ENCODE results near the gene ZNRF1. TPM values are rescaled to one million over a fixed set of nuclear protein-coding genes. Genes with fewer than 3 reads are reported as not detected.
"Not testable (repeated sequence)": the region's sequence is repeated elsewhere in the genome, so short reads cannot be mapped to it uniquely, and the experiment has no call there.

The ZNRF1 gene
- total RNA-seq, 1 donor from 2014 or later = 10.8 TPM

- TF ChIP-seq CTCF (IDR thresholded peaks at IDR 0.05; ENCODE audit: insufficient read depth, low read length, severe bottlenecking) = no peak
- Histone ChIP-seq H3K36me3 (ENCODE audit: control insufficient read depth, insufficient read depth, low read length) (no peaks in the 10 kb centered on the region), H3K4me3 (ENCODE audit: low read depth, low read length) (no peak overlapping the region), H3K27me3 (ENCODE audit: control insufficient read depth, insufficient read depth, low read length) (no peaks in the 10 kb centered on the region)
- FAIRE-seq (no peak), DNase-seq (ENCODE audit: low read depth) (no peak)
Measured at GRCh38 chr16:75024594-75024993, 25.8 kb downstream of the ZNRF1 start.

DNA sequence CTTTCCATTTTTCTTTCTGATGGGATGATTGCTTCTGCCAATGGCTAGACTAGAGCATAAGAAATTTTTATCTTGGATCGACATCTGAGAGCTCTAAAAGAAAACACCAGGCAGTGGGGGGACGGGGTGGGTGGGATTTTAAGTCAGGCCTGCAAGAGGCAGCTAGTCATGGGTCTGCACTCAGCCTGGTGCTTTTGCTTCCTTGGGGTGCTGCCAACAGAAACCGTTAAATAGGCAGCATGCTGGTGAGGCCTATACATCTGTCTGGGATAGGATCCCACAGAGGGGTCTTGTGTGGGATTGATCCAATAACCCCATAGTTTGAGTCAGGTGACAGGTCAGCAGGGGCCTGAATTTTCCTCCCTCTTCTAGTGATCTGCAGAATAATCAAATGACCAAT, 26.9 kb downstream of the ZNRF1 start:
- TF ChIP-seq CTCF (IDR thresholded peaks at IDR 0.05; ENCODE audit: insufficient read depth, low read length, severe bottlenecking) = no peak
- H3K4me3 ChIP-seq (ENCODE audit: low read depth, low read length) = no peak overlapping the region
- no peaks in the 10 kb centered on the region for H3K27me3 ChIP-seq (ENCODE audit: control insufficient read depth, insufficient read depth, low read length)
- no peaks in the 10 kb centered on the region for H3K36me3 ChIP-seq (ENCODE audit: control insufficient read depth, insufficient read depth, low read length)
- FAIRE-seq (no peak), DNase-seq (ENCODE audit: low read depth) (no peak)

- H3K4me3 ChIP-seq (ENCODE audit: low read depth, low read length); DNase-seq (ENCODE audit: low read depth); H3K27me3 ChIP-seq (ENCODE audit: control insufficient read depth, insufficient read depth, low read length); FAIRE-seq; H3K36me3 ChIP-seq (ENCODE audit: control insufficient read depth, insufficient read depth, low read length): not testable (repeated sequence)
Measured at GRCh38 chr16:75026239-75026891, 27.5 kb downstream of the ZNRF1 start.

GRCh38 chr16:75026892-75027391, 28.1 kb downstream of the ZNRF1 start:
- no peaks in the 10 kb centered on the region for H3K36me3 ChIP-seq (ENCODE audit: control insufficient read depth, insufficient read depth, low read length)
- FAIRE-seq (no peak), DNase-seq (ENCODE audit: low read depth) (no peak)
- no peaks in the 10 kb centered on the region for H3K27me3 ChIP-seq (ENCODE audit: control insufficient read depth, insufficient read depth, low read length)
- TF ChIP-seq CTCF (IDR thresholded peaks at IDR 0.05; ENCODE audit: insufficient read depth, low read length, severe bottlenecking) = no peak
- no peak overlapping the region for H3K4me3 ChIP-seq (ENCODE audit: low read depth, low read length)

GRCh38 chr16:75027520-75028300, 28.9 kb downstream of the ZNRF1 start:
- no peak for TF ChIP-seq CTCF (IDR thresholded peaks at IDR 0.05; ENCODE audit: insufficient read depth, low read length, severe bottlenecking)
- DNase-seq (ENCODE audit: low read depth) (no peak), FAIRE-seq (no peak)
- Histone ChIP-seq H3K4me3 (ENCODE audit: low read depth, low read length) (no peak overlapping the region), H3K27me3 (ENCODE audit: control insufficient read depth, insufficient read depth, low read length) (no peaks in the 10 kb centered on the region), H3K36me3 (ENCODE audit: control insufficient read depth, insufficient read depth, low read length) (no peaks in the 10 kb centered on the region)

- Histone ChIP-seq H3K36me3 (ENCODE audit: control insufficient read depth, insufficient read depth, low read length) (no peaks in the 10 kb centered on the region), H3K27me3 (ENCODE audit: control insufficient read depth, insufficient read depth, low read length) (no peaks in the 10 kb centered on the region), H3K4me3 (ENCODE audit: low read depth, low read length) (no peak overlapping the region)
- TF ChIP-seq CTCF (IDR thresholded peaks at IDR 0.05; ENCODE audit: insufficient read depth, low read length, severe bottlenecking) = no peak
- DNase-seq (ENCODE audit: low read depth) (no peak), FAIRE-seq (no peak)
Measured at GRCh38 chr16:75028544-75029135, 29.8 kb downstream of the ZNRF1 start.

All from bronchial epithelial cell (primary cell).